IPS-18a (cell line): ENCODE data around the gene CSTPP1.
A peak's percentile ranks its signal among the peaks of the same experiment; 100 is the strongest.
"Not testable (repeated sequence)": the region's sequence is repeated elsewhere in the genome, so short reads cannot be mapped to it uniquely, and the experiment has no call there.

Experiments used
- H3K27ac ChIP-seq: one replicate; pipeline ENCODE4 v1.5.1; 2013; ENCODE audit warnings: low read length
- H3K27me3 ChIP-seq: one replicate; pipeline ENCODE4 v1.6.1; 2013; ENCODE audit warnings: mild to moderate bottlenecking, low read length; ENCODE audit not compliant: control insufficient read depth, insufficient read depth
- H3K36me3 ChIP-seq: one replicate; pipeline ENCODE4 v1.6.1; 2013; ENCODE audit warnings: low read depth, low read length; ENCODE audit not compliant: control insufficient read depth
- H3K4me1 ChIP-seq: one replicate; pipeline ENCODE4 v1.6.1; 2013; ENCODE audit warnings: low read depth, low read length; ENCODE audit not compliant: control insufficient read depth
- H3K4me3 ChIP-seq: one replicate; pipeline ENCODE4 v1.5.1; 2013; ENCODE audit warnings: low read length
- H3K9ac ChIP-seq: one replicate; pipeline ENCODE4 v1.6.1; 2013; ENCODE audit warnings: mild to moderate bottlenecking, low read length, moderate library complexity
- H3K9me3 ChIP-seq: one replicate; pipeline ENCODE4 v1.6.1; 2013; ENCODE audit warnings: low read depth, low read length; ENCODE audit not compliant: control insufficient read depth

CSTPP1 gene

DNA sequence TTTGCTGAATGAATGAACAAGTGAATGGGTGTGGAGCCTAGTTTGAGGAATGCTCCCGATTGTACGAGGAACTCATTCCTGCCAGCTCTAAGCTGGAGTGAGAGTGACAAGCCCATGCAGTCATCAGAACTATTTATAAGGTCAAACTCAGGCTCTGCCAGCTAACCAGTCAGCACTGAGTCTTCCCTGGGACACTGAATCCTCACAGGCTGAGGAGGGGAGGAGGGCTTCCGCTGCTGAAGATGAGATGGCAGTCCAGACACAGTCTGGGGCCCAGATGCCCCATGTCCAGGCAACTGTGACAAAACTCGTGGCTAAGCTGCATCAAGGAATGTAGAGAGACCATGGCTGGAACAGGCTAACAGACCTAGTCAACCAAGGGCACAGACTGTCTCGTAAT, 22.2 kb upstream of the CSTPP1 start:
- Histone ChIP-seq H3K27ac (no peak overlapping the region), H3K9ac (no peak overlapping the region), H3K4me1 (peaks cover 45% of the 10 kb centered on the region)

GRCh38 chr11:46914910-46915309, 21.7 kb upstream of the CSTPP1 start:
- H3K36me3 ChIP-seq = no peaks in the 10 kb centered on the region

More for the DNA sequence above, 22.2 kb upstream of the CSTPP1 start:
- Histone ChIP-seq H3K9me3 (no peaks in the 10 kb centered on the region), H3K27me3 (peaks cover 35% of the 10 kb centered on the region), H3K36me3 (no peaks in the 10 kb centered on the region), H3K4me3 (no peak overlapping the region)

DNA sequence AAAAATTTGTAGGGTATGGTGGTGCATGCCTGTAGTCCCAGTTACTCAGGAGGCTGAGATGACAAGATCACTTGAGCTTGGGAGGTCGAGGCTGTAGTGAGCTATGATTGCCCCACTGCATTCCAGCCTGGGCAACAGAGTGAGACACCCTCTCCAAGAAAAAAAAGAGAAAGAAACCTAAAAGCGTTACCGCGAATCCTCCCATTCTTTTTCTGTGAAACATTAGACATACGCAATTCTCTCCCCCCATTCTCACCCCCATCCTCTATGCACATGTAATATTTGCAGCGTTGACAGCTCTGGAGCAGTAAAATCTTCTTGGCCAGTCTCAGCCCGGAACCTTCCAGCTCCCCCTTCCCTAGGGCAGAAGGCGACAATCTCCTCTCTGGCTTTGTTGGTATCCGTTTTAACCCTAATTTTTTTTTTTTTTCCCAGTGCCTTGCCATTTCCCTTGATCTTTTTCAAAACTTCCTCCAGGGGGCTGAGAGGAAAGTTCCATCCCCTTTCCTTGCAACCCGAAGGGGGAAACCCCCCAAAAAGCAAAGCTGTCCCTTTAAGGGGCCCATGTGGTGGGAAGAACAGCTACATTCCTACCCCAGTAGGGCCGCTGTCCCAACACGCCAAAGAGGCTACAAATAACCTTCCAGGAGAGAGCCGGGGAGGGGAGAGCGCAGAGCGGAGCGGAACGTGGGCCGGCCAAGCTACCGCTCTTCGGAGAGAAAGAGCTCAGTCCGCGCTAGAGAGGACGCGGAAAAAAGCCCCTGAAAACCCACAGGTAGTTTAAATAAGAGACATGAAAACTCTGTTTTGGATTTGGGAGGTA, 20.1 kb upstream of the CSTPP1 start:
- Histone ChIP-seq H3K4me1 (peaks cover 44% of the 10 kb centered on the region), H3K9ac (peak overlapping the region; percentile 54), H3K9me3 (no peaks in the 10 kb centered on the region), H3K27ac (no peak overlapping the region), H3K27me3 (peaks cover 39% of the 10 kb centered on the region), H3K36me3 (no peaks in the 10 kb centered on the region), H3K4me3 (peak overlapping the region; percentile 83)

More at GRCh38 chr11:46914910-46915309, 21.7 kb upstream of the CSTPP1 start:
- Histone ChIP-seq H3K9ac (no peak overlapping the region), H3K4me1 (peaks cover 46% of the 10 kb centered on the region), H3K9me3 (no peaks in the 10 kb centered on the region), H3K4me3 (no peak overlapping the region), H3K27me3 (peaks cover 39% of the 10 kb centered on the region), H3K27ac (no peak overlapping the region)

DNA sequence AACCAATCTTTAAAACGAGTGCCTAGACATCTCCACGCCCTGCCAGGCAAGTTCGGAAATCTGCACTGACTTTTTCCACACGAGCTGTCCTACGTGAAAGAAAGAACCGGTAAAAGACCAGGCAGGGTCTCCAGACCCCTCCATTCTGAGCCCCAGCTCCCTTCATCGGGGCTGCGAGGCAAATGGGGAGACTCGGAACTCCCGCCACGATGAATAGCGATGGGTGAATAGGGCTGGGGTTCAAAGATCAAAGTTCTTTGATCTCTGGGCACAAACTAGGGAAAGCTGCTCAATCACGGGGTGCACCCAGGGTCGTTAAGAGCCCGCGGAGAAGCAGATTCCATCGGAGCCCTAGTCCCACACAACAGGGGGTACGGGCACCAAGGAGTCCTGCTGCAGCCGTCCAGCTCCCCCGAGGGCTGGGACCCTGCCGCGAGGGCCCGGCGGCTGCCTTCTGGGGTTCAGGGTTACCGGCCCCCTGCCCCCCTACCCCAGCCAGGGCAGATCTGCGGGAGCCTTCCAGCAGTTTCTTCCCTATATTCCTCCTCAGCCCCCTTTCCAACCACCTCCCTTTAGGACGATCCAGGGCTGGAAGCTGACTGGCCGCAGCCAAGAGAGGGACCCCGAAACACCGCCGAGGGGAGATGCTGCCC, 19.3 kb upstream of the CSTPP1 start:
- Histone ChIP-seq H3K4me3 (peak overlapping the region; percentile 83), H3K27me3 (peaks cover 39% of the 10 kb centered on the region), H3K9ac (peak overlapping the region; percentile 54), H3K36me3 (no peaks in the 10 kb centered on the region), H3K27ac (no peak overlapping the region), H3K9me3 (no peaks in the 10 kb centered on the region), H3K4me1 (peaks cover 41% of the 10 kb centered on the region)

DNA sequence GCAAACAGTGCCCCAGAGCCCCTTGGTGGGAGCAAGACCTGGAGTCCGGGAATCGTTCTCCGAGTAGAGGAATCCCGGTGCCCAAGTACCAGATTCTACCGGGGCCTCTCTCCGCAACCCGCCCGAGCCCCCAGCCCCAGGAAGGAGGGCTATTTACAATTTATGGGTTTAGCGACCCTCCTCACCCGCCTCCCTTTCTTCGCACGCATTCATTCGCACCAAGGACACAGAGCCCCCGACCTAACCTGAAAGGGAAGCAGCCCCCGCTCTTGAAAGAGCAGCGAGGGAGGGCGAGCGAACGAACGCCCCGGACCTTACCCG, 18.8 kb upstream of the CSTPP1 start:
- Histone ChIP-seq H3K36me3 (no peaks in the 10 kb centered on the region), H3K4me1 (peaks cover 38% of the 10 kb centered on the region), H3K9ac (peak overlapping the region; percentile 54), H3K27me3 (peaks cover 39% of the 10 kb centered on the region), H3K4me3 (peak overlapping the region; percentile 83), H3K9me3 (no peaks in the 10 kb centered on the region), H3K27ac (no peak overlapping the region)

DNA sequence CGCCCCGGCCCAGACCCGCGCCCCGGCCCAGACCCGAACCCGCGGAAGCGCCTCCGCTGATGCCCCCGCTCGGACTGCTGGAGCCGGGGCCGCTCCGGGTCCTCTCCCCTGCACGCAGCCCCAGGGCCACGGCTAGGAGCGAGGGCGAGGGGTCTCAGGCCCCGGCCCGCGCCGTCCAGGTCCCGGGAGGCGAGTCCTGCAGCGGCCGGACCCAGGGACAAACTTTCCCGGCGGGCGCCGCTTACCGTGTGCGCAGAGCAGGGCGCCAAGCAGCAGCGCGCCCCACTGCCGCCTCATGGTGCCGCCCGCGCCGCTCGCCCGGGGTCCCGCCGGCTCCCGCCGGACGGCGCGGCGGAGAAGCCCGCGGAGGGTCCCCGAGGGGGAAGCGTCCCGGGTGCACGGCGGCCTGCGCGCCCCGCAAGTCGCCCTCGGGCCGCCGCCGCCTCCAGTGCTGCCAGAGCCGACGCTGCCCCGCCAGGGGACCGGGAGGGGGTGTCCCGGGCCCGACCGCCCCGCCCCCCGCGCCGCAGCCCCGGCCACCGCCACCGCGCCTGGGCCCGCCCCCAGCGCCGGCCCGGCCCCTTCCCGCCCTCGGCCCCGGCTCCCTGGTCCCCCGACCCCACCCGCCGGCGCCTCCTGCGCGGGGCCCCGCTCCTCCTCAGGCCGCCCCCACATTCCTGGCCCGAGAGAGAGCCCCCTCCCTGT, 18.3 kb upstream of the CSTPP1 start, which contains the start of gene LRP4:
TSS of gene LRP4 (minus strand) at position 468 of the 705 bp plus-strand sequence. CDS start at position 297, 171 bp downstream.
- peak within 1 kb of the TSS; percentile 83 for H3K4me3 ChIP-seq
- H3K4me1 ChIP-seq = peaks cover 34% of the 10 kb centered on the region
- no peak within 1 kb of the TSS for H3K27ac ChIP-seq
- H3K9me3 ChIP-seq = no peaks in the 10 kb centered on the region
- H3K9ac ChIP-seq = peak within 1 kb of the TSS; percentile 54
- H3K27me3 ChIP-seq = peaks cover 39% of the 10 kb centered on the region
- no peaks in the 10 kb centered on the region for H3K36me3 ChIP-seq

DNA sequence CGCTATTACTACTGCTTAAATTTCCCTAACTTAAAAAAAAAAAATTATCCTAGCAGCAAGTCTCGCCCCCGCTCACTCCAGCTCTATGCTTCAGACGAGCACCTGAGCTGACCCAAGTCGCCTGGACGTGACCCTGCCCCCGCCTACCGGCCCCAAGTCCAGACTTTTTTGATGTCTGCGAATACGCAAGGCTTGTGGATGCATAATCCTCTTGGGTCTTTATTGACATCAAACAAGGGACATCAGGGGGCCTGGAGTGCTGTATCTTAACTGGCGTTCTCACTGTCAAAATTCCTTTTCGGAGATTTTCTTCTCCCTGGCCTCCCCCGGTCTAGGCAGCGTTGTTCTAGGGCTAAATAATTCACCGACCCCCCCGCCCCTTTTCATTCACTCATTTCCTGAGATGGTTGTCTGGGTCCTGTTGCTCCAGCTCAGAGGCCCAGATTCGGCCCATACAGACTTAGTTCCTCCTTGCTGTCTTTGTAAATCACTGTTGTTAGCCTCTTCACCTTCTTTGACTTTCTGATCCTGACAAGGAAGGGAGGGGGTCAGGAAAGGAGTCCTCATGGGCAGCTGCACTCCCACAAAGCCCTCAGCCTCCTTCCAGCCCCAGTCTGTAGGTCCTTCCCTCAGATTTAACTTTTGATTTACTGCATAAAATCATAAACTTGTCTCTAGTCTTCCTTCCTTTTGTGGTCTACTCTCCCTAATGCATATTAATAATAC, 17.6 kb upstream of the CSTPP1 start:
- Histone ChIP-seq H3K4me1 (peaks cover 26% of the 10 kb centered on the region), H3K9ac (no peak overlapping the region), H3K4me3 (peak overlapping the region; percentile 60), H3K36me3 (no peaks in the 10 kb centered on the region), H3K27me3 (peaks cover 39% of the 10 kb centered on the region), H3K9me3 (no peaks in the 10 kb centered on the region), H3K27ac (no peak overlapping the region)

- Histone ChIP-seq H3K27me3 (peaks cover 24% of the 10 kb centered on the region), H3K9ac (no peak overlapping the region), H3K27ac (no peak overlapping the region), H3K4me1 (peaks cover 14% of the 10 kb centered on the region), H3K36me3 (no peaks in the 10 kb centered on the region), H3K4me3 (no peak overlapping the region), H3K9me3 (no peaks in the 10 kb centered on the region)
These were observed 15.8 kb upstream of the CSTPP1 start for GRCh38 chr11:46920755-46921154.

DNA sequence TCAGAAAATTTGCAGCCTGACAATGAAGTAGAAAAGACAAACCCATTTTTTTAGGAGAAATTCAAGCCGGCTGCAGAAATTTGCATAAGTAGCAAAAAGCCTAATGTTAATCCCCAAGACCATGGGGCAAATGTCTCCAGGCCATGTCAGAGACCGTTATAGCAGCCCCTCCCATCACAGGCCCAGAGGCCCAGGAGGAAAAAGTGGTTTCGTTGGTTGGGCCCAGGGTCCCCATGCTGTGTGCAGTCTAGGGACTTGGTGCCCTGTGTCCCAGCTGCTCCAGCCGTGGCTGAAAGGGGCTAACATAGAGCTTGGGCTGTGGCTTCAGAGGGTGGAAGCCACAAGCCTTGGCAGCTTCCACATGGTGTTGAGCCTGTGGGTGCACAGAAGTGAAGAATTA, 8.6 kb upstream of the CSTPP1 start:
- H3K27me3 ChIP-seq, H3K4me1 ChIP-seq, H3K4me3 ChIP-seq, H3K9me3 ChIP-seq, H3K9ac ChIP-seq, H3K27ac ChIP-seq, H3K36me3 ChIP-seq: not testable (repeated sequence)

DNA sequence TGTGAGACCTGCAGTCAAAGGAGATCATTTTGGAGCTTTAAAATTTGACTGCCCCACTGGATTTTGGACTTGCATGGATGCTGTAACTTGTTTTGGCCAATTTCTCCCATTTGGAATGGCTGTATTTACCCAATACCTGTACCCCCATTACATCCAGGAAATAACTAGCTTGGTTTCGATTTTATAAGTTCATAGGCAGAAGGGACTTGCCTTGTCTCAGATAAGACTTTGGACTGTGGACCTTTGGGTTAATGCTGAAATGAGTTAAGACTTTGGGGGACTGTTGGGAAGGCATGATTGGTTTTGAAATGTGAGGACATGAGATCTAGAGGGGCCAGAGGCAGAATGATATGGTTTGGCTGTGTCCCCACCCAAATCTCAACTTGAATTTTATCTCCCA, 7.9 kb upstream of the CSTPP1 start:
- not testable (repeated sequence) for H3K4me1 ChIP-seq, H3K9ac ChIP-seq, H3K27ac ChIP-seq

DNA sequence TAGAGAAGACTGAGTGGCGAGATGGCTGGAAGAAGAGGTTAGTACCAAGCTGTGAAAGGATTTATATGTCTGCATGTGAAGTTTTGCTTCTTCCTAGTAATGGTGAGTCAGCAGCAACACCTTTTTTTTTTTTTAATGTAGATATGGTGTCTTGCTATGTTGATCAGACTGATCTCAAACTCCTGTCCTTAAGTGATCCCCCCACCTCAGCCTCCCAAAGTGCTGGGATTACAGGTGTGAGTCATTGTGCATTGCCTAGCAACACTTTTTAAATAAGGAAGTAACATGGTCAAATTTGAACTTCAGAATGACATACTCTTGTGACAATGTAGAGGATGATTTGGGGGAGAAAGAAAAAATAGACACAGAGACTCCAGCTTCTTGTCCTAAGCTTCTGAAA, 6.5 kb upstream of the CSTPP1 start:
- Histone ChIP-seq H3K4me1 (no peaks in the 10 kb centered on the region), H3K4me3 (no peak overlapping the region), H3K27me3 (no peaks in the 10 kb centered on the region), H3K36me3 (no peaks in the 10 kb centered on the region), H3K9ac (no peak overlapping the region), H3K27ac (no peak overlapping the region), H3K9me3 (no peaks in the 10 kb centered on the region)

More for the DNA sequence above, 7.9 kb upstream of the CSTPP1 start:
- H3K27me3 ChIP-seq, H3K36me3 ChIP-seq, H3K4me3 ChIP-seq, H3K9me3 ChIP-seq: not testable (repeated sequence)
